Measurements from ENCODE around the gene DEGS1.

DNA sequence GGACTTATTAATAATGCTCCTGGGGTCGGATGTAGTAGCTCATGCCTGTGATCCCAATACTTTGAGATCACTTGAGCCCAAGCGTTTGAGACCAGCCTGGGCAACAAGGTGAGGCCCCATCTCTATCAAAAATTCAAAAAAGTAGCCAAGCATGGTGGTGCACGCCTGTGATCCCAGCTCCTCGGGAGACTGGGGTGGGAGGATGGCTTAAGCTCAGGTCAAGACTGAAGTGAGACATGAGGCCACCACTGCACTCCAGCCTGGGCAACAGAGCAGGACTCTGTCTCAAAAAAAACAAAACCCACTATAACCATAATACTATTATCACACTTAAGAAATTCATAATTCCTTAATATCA lies 1.6 kb upstream of the DEGS1 start:
- TF ChIP-seq YY1 (IDR thresholded peaks at IDR 0.05; ENCODE audit: insufficient read depth, insufficient read length) (no peak), ZNF274 (IDR thresholded peaks at IDR 0.05; ENCODE audit: low read depth, low read length) (no peak), SUZ12 (IDR thresholded peaks at IDR 0.05; ENCODE audit: extremely low read depth, insufficient read depth, insufficient read length) (no peak)

Data from NT2/D1 (cell line).